Panc1 (cell line): Measurements from ENCODE around the gene DLGAP1.

Experiments used
- CTCF ChIP-seq: fragments of 450-650 bp; IDR thresholded peaks from 2 replicates; pipeline ENCODE4 v1.5.1; 2017; ENCODE audit warnings: mild to moderate bottlenecking
- POLR2AphosphoS5 ChIP-seq: IDR thresholded peaks from 2 replicates; pipeline ENCODE4 v1.6.1; 2012; ENCODE audit warnings: mild to moderate bottlenecking, low read depth, low read length, moderate library complexity
- SIN3A ChIP-seq: IDR thresholded peaks from 2 replicates; pipeline ENCODE4 v1.6.1; 2012; ENCODE audit warnings: low read depth, mild to moderate bottlenecking, low read length, moderate library complexity, borderline replicate concordance; ENCODE audit not compliant: insufficient read depth

- TF ChIP-seq CTCF (no peak), POLR2AphosphoS5 (no peak), SIN3A (no peak)
These were observed 136.8 kb downstream of the DLGAP1 start for GRCh38 chr18:4318311-4318710.
